ENCODE data around the gene RIOK2. TPM values are rescaled to one million over a fixed set of nuclear protein-coding genes. Genes with fewer than 3 reads are reported as not detected.

RIOK2 gene
- total and polyA plus RNA-seq, 2 experiments from 2014 or later, result 34.4 to 44.1 TPM

DNA sequence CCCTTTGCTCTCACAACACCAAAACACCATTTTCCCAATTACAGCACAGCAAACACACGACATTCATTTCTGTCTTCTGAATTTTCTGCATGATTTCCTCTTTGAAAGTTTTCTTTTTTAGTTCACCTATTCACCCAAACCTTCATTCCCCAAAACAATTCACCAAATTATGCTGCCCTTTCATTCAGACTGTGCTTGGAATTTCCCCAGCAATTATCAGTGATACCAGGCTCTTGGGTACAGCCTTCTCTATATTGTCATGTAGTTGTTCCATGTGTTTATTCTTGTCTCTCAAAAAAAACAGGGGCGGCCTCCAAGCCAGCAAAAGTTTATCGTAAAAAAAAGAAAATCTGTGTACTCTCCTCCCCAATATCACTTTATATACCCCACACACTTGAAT is 31.7 kb downstream of the RIOK2 start:
- Histone ChIP-seq H4K20me1 (ENCODE audit: insufficient read depth, poor library complexity, severe bottlenecking) (no peaks in the 10 kb centered on the region), H3K79me2 (no peaks in the 10 kb centered on the region), H3K9me2 (replicated peaks; ENCODE audit: insufficient read depth) (no peaks in the 10 kb centered on the region), H3K27ac (no peak overlapping the region), H3K27me3 (no peaks in the 10 kb centered on the region), H3K4me1 (ENCODE audit: insufficient read depth) (no peaks in the 10 kb centered on the region), H3K36me3 (replicated peaks; ENCODE audit: insufficient read depth, low read depth) (no peaks in the 10 kb centered on the region), H2AFZ (no peak overlapping the region), H3K4me2 (no peak overlapping the region), H3K9me3 (ENCODE audit: low read depth) (no peaks in the 10 kb centered on the region), H3K4me3 (no peak overlapping the region)
- 91% methylated on average over 3 of the region's 3 CpGs for WGBS (ENCODE audit: low lambda C conversion rate, missing lambda C conversion rate)
- DNase-seq (ENCODE audit: low spot score), result no peak
- TF ChIP-seq EZH2 (IDR thresholded peaks at IDR 0.05; ENCODE audit: borderline replicate concordance), result no peak
- no peak for TF ChIP-seq EZH2phosphoT487 (IDR thresholded peaks at IDR 0.05; ENCODE audit: low read depth, severe bottlenecking, unreplicated experiment)
- TF ChIP-seq, protein P1, sequence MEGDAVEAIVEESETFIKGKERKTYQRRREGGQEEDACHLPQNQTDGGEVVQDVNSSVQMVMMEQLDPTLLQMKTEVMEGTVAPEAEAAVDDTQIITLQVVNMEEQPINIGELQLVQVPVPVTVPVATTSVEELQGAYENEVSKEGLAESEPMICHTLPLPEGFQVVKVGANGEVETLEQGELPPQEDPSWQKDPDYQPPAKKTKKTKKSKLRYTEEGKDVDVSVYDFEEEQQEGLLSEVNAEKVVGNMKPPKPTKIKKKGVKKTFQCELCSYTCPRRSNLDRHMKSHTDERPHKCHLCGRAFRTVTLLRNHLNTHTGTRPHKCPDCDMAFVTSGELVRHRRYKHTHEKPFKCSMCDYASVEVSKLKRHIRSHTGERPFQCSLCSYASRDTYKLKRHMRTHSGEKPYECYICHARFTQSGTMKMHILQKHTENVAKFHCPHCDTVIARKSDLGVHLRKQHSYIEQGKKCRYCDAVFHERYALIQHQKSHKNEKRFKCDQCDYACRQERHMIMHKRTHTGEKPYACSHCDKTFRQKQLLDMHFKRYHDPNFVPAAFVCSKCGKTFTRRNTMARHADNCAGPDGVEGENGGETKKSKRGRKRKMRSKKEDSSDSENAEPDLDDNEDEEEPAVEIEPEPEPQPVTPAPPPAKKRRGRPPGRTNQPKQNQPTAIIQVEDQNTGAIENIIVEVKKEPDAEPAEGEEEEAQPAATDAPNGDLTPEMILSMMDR (IDR thresholded peaks at IDR 0.05; ENCODE audit: poor library complexity), result no peak

DNA sequence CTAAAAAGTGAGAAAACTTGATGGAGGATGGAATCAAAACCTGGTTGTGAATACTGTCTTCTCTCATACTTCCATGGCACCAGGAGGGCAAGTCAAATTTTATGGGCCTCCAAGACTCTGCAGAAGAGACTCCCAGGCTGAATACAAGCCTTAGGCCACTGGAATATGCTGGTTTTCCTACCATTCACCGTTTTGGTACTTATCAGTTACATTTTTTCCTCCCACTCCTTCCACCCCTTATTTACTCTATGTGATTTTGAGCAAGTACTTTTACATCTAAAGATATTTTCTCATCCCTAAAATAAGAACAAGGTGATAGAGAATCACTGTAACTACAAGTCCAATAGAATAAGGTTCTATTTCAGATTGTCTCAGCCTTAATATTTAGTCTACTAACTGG is 32.6 kb downstream of the RIOK2 start:
- Histone ChIP-seq H3K9me3 (ENCODE audit: low read depth) (no peaks in the 10 kb centered on the region), H3K4me1 (ENCODE audit: insufficient read depth) (no peaks in the 10 kb centered on the region), H2AFZ (no peak overlapping the region), H3K36me3 (replicated peaks; ENCODE audit: insufficient read depth, low read depth) (no peaks in the 10 kb centered on the region), H3K9me2 (replicated peaks; ENCODE audit: insufficient read depth) (no peaks in the 10 kb centered on the region), H3K27ac (no peak overlapping the region), H3K79me2 (no peaks in the 10 kb centered on the region), H3K4me2 (no peak overlapping the region), H3K27me3 (no peaks in the 10 kb centered on the region), H3K4me3 (no peak overlapping the region), H4K20me1 (ENCODE audit: insufficient read depth, poor library complexity, severe bottlenecking) (no peaks in the 10 kb centered on the region)
- TF ChIP-seq EZH2 (IDR thresholded peaks at IDR 0.05; ENCODE audit: borderline replicate concordance), result no peak
- 65% methylated on average over 1 of the region's 1 CpG for WGBS (ENCODE audit: low lambda C conversion rate, missing lambda C conversion rate)
- no peak for DNase-seq (ENCODE audit: low spot score)

DNA sequence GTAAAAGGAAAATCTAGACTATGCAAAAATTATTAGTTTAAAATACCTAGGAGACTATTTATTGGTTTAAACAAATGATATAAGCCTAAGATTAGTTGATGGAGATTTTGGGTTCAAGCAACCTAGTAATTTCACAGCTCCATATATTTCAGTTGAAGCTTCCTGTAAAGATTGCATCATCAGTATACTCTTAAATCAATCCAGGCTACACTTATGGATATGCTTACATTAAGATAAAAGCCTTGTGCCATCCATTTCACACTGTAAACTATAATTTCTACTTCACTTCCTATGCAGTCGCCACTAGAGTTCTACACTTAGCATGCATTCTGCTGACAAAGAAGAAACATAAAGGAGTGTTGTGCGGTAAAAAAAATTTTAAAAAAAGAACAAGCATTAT is 33.3 kb downstream of the RIOK2 start:
- Histone ChIP-seq H3K9me2 (replicated peaks; ENCODE audit: insufficient read depth) (no peaks in the 10 kb centered on the region), H3K9me3 (ENCODE audit: low read depth) (no peaks in the 10 kb centered on the region), H3K27ac (no peak overlapping the region), H2AFZ (no peak overlapping the region), H3K27me3 (no peaks in the 10 kb centered on the region), H3K79me2 (no peaks in the 10 kb centered on the region), H3K4me2 (no peak overlapping the region), H4K20me1 (ENCODE audit: insufficient read depth, poor library complexity, severe bottlenecking) (no peaks in the 10 kb centered on the region), H3K4me3 (no peak overlapping the region), H3K36me3 (replicated peaks; ENCODE audit: insufficient read depth, low read depth) (no peaks in the 10 kb centered on the region), H3K4me1 (ENCODE audit: insufficient read depth) (no peaks in the 10 kb centered on the region)
- 84% methylated on average over 2 of the region's 2 CpGs for WGBS (ENCODE audit: low lambda C conversion rate, missing lambda C conversion rate)
- TF ChIP-seq EZH2 (IDR thresholded peaks at IDR 0.05; ENCODE audit: borderline replicate concordance), result no peak
- TF ChIP-seq, protein P1 (IDR thresholded peaks at IDR 0.05; ENCODE audit: poor library complexity), result no peak
- no peak for TF ChIP-seq EZH2phosphoT487 (IDR thresholded peaks at IDR 0.05; ENCODE audit: low read depth, severe bottlenecking, unreplicated experiment)
- DNase-seq (ENCODE audit: low spot score), result no peak

DNA sequence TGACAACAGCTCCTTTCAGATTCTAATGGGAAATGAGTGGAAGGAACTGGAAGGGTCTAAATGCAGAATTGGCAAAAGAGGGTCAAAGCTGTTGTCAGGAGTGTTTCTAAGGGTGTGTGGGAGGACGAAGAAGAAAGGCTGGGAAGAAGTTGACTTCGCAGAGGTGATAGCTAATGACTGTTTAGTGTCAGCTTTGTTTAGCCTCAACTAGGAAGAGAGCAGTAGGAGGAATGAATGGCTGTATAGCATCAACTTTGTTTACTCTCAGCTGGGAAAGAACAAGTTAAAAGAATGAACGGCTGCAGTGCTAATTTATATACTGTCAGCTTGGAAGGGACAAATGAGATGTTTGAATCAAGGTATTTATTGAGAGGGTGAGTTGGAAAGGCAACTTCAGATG is 34.8 kb downstream of the RIOK2 start:
- H3K36me3 ChIP-seq (replicated peaks; ENCODE audit: insufficient read depth, low read depth), result no peaks in the 10 kb centered on the region
- H3K9me2 ChIP-seq (replicated peaks; ENCODE audit: insufficient read depth), result no peaks in the 10 kb centered on the region
- no peaks in the 10 kb centered on the region for H3K9me3 ChIP-seq (ENCODE audit: low read depth)
- DNase-seq (ENCODE audit: low spot score), result no peak
- no peak overlapping the region for H3K4me2 ChIP-seq
- H3K27me3 ChIP-seq, result no peaks in the 10 kb centered on the region
- H3K4me1 ChIP-seq (ENCODE audit: insufficient read depth), result no peaks in the 10 kb centered on the region
- H3K79me2 ChIP-seq, result no peaks in the 10 kb centered on the region
- H2AFZ ChIP-seq, result no peak overlapping the region
- TF ChIP-seq, protein P1 (IDR thresholded peaks at IDR 0.05; ENCODE audit: poor library complexity), result no peak
- TF ChIP-seq EZH2 (IDR thresholded peaks at IDR 0.05; ENCODE audit: borderline replicate concordance) (no peak), EZH2phosphoT487 (IDR thresholded peaks at IDR 0.05; ENCODE audit: low read depth, severe bottlenecking, unreplicated experiment) (no peak)
- H3K27ac ChIP-seq, result no peak overlapping the region
- no peak overlapping the region for H3K4me3 ChIP-seq
- WGBS (ENCODE audit: low lambda C conversion rate, missing lambda C conversion rate), result 26% methylated on average over 3 of the region's 3 CpGs
- no peaks in the 10 kb centered on the region for H4K20me1 ChIP-seq (ENCODE audit: insufficient read depth, poor library complexity, severe bottlenecking)

Measured in hepatocyte (in vitro differentiated cells).